Measurements from ENCODE around the gene GLIPR2.

- no peak for TF ChIP-seq CTCF (optimal IDR thresholded peaks at IDR 0.05 in 1 of 3, IDR thresholded peaks at IDR 0.05 in 1 of 3, conservative IDR thresholded peaks at IDR 0.05 in 1 of 3; ENCODE audit: extremely low read depth in 1 of 3, insufficient read depth in 2 of 3, low read length in 3 of 3)
- no peak for TF ChIP-seq EZH2 (IDR thresholded peaks at IDR 0.05; ENCODE audit: low read length)
These were observed 17.2 kb downstream of the GLIPR2 start for GRCh38 chr9:36153746-36154145.

All from keratinocyte (primary cell).